SU-DHL-6 (cell line): Measurements from ENCODE around the gene COL24A1.
A peak's percentile ranks its signal among the peaks of the same experiment; 100 is the strongest.

Experiments used
- H2AFZ ChIP-seq: fragments of 200-600 bp; sonication (generic); 2 replicates; pipeline ENCODE4 v1.6.1; 2014; ENCODE audit warnings: low read depth, mild to moderate bottlenecking, moderate library complexity, mixed read lengths, antibody characterized with exemption, low read length; ENCODE audit not compliant: severe bottlenecking
- H3F3A ChIP-seq: fragments of 200-600 bp; shearing (Covaris generic); 2 replicates; pipeline ENCODE4 v1.6.0; 2016; ENCODE audit warnings: antibody characterized with exemption, mild to moderate bottlenecking; ENCODE audit not compliant: insufficient read depth
- H3K27ac ChIP-seq: fragments of 200-600 bp; sonication (generic); 2 replicates; pipeline ENCODE4 v1.5.1; 2016; ENCODE audit warnings: low read depth, mild to moderate bottlenecking, low read length, moderate library complexity, mixed read lengths
- H3K27me3 ChIP-seq: fragments of 200-600 bp; sonication (generic), shearing (Covaris generic); 2 replicates; pipeline ENCODE4 v1.6.0; 2014; ENCODE audit warnings: mild to moderate bottlenecking, low read length
- H3K36me3 ChIP-seq: fragments of 200-600 bp; sonication (generic); 2 replicates; pipeline ENCODE4 v1.6.1; 2014; ENCODE audit warnings: mild to moderate bottlenecking, low read length, mixed read lengths
- H3K4me2 ChIP-seq: fragments of 300-600, 200-600 bp; shearing (Covaris generic), sonication (generic); 2 replicates; pipeline ENCODE4 v1.6.0; 2014; ENCODE audit warnings: low read length, low read depth, mild to moderate bottlenecking; ENCODE audit not compliant: poor library complexity, severe bottlenecking
- H3K4me3 ChIP-seq: fragments of 200-600 bp; sonication (generic); 2 replicates; pipeline ENCODE4 v1.5.1; 2014; ENCODE audit warnings: antibody characterized with exemption, low read length, mild to moderate bottlenecking, mixed read lengths; ENCODE audit not compliant: insufficient read depth, poor library complexity, severe bottlenecking
- H3K79me2 ChIP-seq: fragments of 200-600 bp; sonication (generic); 2 replicates; pipeline ENCODE4 v1.6.1; 2014; ENCODE audit warnings: mild to moderate bottlenecking, low read length, moderate library complexity; ENCODE audit not compliant: insufficient read depth
- H3K9ac ChIP-seq: fragments of 200-600 bp; sonication (generic); 2 replicates; pipeline ENCODE4 v1.7.0; 2014; ENCODE audit warnings: mild to moderate bottlenecking, low read length
- H3K9me2 ChIP-seq: fragments of 200-600 bp; sonication (generic); replicated peaks from 2 replicates; pipeline ENCODE4 v1.6.1; 2014; ENCODE audit warnings: low read length; ENCODE audit not compliant: insufficient read depth
- H3K9me3 ChIP-seq: fragments of 200-600 bp; sonication (generic); 2 replicates; pipeline ENCODE4 v1.6.1; 2014; ENCODE audit warnings: low read length, mixed read lengths; ENCODE audit not compliant: insufficient read depth
- H4K20me1 ChIP-seq: fragments of 200-600 bp; sonication (generic); 2 replicates; pipeline ENCODE4 v1.6.1; 2014; ENCODE audit warnings: low read depth, mild to moderate bottlenecking, antibody characterized with exemption, low read length, moderate library complexity, mixed read lengths
- CTCF ChIP-seq: fragments of 200-600 bp; sonication (generic); IDR thresholded peaks from one replicate; pipeline ENCODE4 v1.5.1; 2017; ENCODE audit warnings: antibody characterized with exemption, mild to moderate bottlenecking, low read length, moderate library complexity; ENCODE audit not compliant: insufficient read depth, poor library complexity, severe bottlenecking
- EZH2phosphoT487 ChIP-seq: fragments of 200-600 bp; sonication (generic), shearing (Covaris generic); conservative IDR thresholded peaks from 2 replicates; pipeline ENCODE4 v1.6.1; 2018; ENCODE audit warnings: mild to moderate bottlenecking, antibody characterized with exemption, low read length, moderate library complexity, mixed read lengths

Gene COL24A1

GRCh38 chr1:85991261-85991660 lies 165.3 kb downstream of the COL24A1 start:
- no peak for TF ChIP-seq EZH2phosphoT487
- TF ChIP-seq CTCF = no peak
- Histone ChIP-seq H3K9ac (peak overlapping the region; percentile 34), H3F3A (peaks cover 34% of the 10 kb centered on the region), H3K9me2 (no peaks in the 10 kb centered on the region), H4K20me1 (no peaks in the 10 kb centered on the region), H3K27ac (peak overlapping the region; percentile 86), H3K4me3 (peak overlapping the region; percentile 26), H3K4me2 (peak overlapping the region; percentile 57), H2AFZ (peak overlapping the region; percentile 83), H3K36me3 (0 out of 2 replicates have a peak, but pooled peaks cover 3% of the 10 kb centered on the region), H3K9me3 (no peaks in the 10 kb centered on the region), H3K27me3 (no peaks in the 10 kb centered on the region), H3K79me2 (no peaks in the 10 kb centered on the region)

- Histone ChIP-seq H3K9me3 (no peaks in the 10 kb centered on the region), H3K4me3 (no peak overlapping the region), H3K9ac (no peak overlapping the region), H3K27me3 (no peaks in the 10 kb centered on the region), H3K36me3 (0 out of 2 replicates have a peak, but pooled peaks cover 3% of the 10 kb centered on the region), H3K4me2 (no peak overlapping the region), H3K79me2 (no peaks in the 10 kb centered on the region), H2AFZ (no peak overlapping the region), H4K20me1 (no peaks in the 10 kb centered on the region), H3K27ac (no peak overlapping the region), H3F3A (peaks cover 7% of the 10 kb centered on the region; the same call in 1 of the 2 replicates), H3K9me2 (no peaks in the 10 kb centered on the region)
- TF ChIP-seq EZH2phosphoT487 = no peak
- no peak for TF ChIP-seq CTCF
These were observed 171.9 kb downstream of the COL24A1 start for GRCh38 chr1:85984636-85985035.

GRCh38 chr1:85983316-85983715 lies 173.3 kb downstream of the COL24A1 start:
- no peaks in the 10 kb centered on the region for H4K20me1 ChIP-seq
- TF ChIP-seq CTCF (no peak), EZH2phosphoT487 (no peak)
- H3K36me3 ChIP-seq = 0 out of 2 replicates have a peak, but pooled peaks cover 2% of the 10 kb centered on the region
- H3F3A ChIP-seq = no peaks in the 10 kb centered on the region
- H3K9me3 ChIP-seq = no peaks in the 10 kb centered on the region
- H3K27me3 ChIP-seq = no peaks in the 10 kb centered on the region
- H2AFZ ChIP-seq = no peak overlapping the region
- no peak overlapping the region for H3K4me2 ChIP-seq
- no peaks in the 10 kb centered on the region for H3K9me2 ChIP-seq
- no peak overlapping the region for H3K27ac ChIP-seq
- H3K79me2 ChIP-seq = no peaks in the 10 kb centered on the region
- H3K9ac ChIP-seq = no peak overlapping the region
- H3K4me3 ChIP-seq = no peak overlapping the region
